ENCODE results near the gene IQCN. TPM values are rescaled to one million over a fixed set of nuclear protein-coding genes. Genes with fewer than 3 reads are reported as not detected.

IQCN gene
- total and polyA plus RNA-seq, 2 of the 4 experiments (the other 2 are of a cell fraction): 0.18 to 0.67 TPM

GRCh38 chr19:18229915-18230314 lies 44.3 kb downstream of the IQCN start:
- Histone ChIP-seq H2AK9ac (replicated peaks; ENCODE audit: low read depth, low read length, poor library complexity) (no peak overlapping the region), H3K4me3 (ENCODE audit: insufficient read depth, low read depth, low read length) (no peak overlapping the region), H3K14ac (replicated peaks; ENCODE audit: low read depth, low read length) (no peak overlapping the region), H3K9me3 (ENCODE audit: control insufficient read depth, insufficient read depth, low read length) (peaks cover 3% of the 10 kb centered on the region; the same call in 1 of the 2 replicates), H3K36me3 (ENCODE audit: control insufficient read depth, insufficient read depth, low read length) (no peaks in the 10 kb centered on the region), H4K20me1 (ENCODE audit: insufficient read depth, low read length) (peaks cover 5% of the 10 kb centered on the region; the same call in 1 of the 2 replicates), H3K56ac (ENCODE audit: extremely low read depth, insufficient read depth, low read length) (no peak overlapping the region), H3K9me1 (ENCODE audit: insufficient read depth, low read length) (no peaks in the 10 kb centered on the region), H3K4me2 (ENCODE audit: low read depth, low read length) (no peak overlapping the region), H3K27ac (ENCODE audit: insufficient read depth, low read length) (no peak overlapping the region), H2BK120ac (ENCODE audit: low read depth, low read length) (no peak overlapping the region), H2BK15ac (ENCODE audit: low read depth, low read length) (no peak overlapping the region), H3K27me3 (ENCODE audit: control insufficient read depth, insufficient read depth, low read length) (peaks cover 20% of the 10 kb centered on the region; the same call in 1 of the 2 replicates), H2BK5ac (ENCODE audit: low read depth, low read length, poor library complexity, severe bottlenecking) (no peak overlapping the region), H3K9ac (ENCODE audit: low read depth, low read length) (no peak overlapping the region), H4K8ac (ENCODE audit: low read depth in 2 of 2, low read length in 2 of 2) (no peak overlapping the region), H3K4me1 (ENCODE audit: control insufficient read depth, insufficient read depth, low read length) (peaks cover 5% of the 10 kb centered on the region; the same call in 1 of the 2 replicates), H3K79me1 (ENCODE audit: low read depth in 1 of 2, low read length in 2 of 2) (no peaks in the 10 kb centered on the region), H4K5ac (ENCODE audit: low read depth, low read length) (no peak overlapping the region), H3K23ac (ENCODE audit: low read depth, low read length) (no peak overlapping the region; the same call in 1 of the 2 replicates), H3K4ac (ENCODE audit: low read depth, low read length) (no peak overlapping the region), H4K91ac (ENCODE audit: insufficient read depth, low read depth, low read length) (no peak overlapping the region), H2AK5ac (ENCODE audit: low read depth, low read length) (no peak overlapping the region), H2AFZ (replicated peaks; ENCODE audit: low read length, poor library complexity) (no peak overlapping the region), H3K18ac (ENCODE audit: low read depth, low read length) (no peak overlapping the region), H2BK20ac (ENCODE audit: low read depth, low read length) (no peak overlapping the region)
- DNase-seq (no peak), ATAC-seq (ENCODE audit: low read depth) (no peak)
- in situ Hi-C loops (cut with MboI; ENCODE audit: low sequenced_read_pairs): no loop called here
- CTCF ChIA-PET: no interaction called here
- dilution Hi-C loops (cut with HindIII; ENCODE audit: low sequenced_read_pairs, unreplicated experiment): no loop called here
- no TSS peak for BruUV-seq (replicated peaks)
- WGBS, 2 experiments (ENCODE audit: extremely low coverage in 2 of 2, insufficient read length in 1 of 2): 50% methylated on average over 1 of the region's 4 CpGs; no CpG with 5 or more reads in 1 of the 2 experiments
- intact Hi-C loops (cut with micrococcal nuclease): no loop called here
- TF ChIP-seq MAFK (IDR thresholded peaks at IDR 0.05; ENCODE audit: low read depth, low read length): no peak
- POLR2A ChIA-PET (ENCODE audit: unreplicated experiment): no interaction called here

Measured in IMR-90 (cell line).